ENCODE measurements around the gene LGI1. TPM values are rescaled to one million over a fixed set of nuclear protein-coding genes. Genes with fewer than 3 reads are reported as not detected.

Gene LGI1
- 0.27 to 2.3 TPM (median 2.1 TPM) in 3 replicates for total RNA-seq
- long read RNA-seq, partial matches to known transcripts, result 0 of 2 reads
- long read RNA-seq, other reads (novel, unspliced or antisense), result 0 of 2 reads

GRCh38 chr10:93757801-93758507 lies at the start of gene LGI1:
LGI1 (plus strand) TSS chr10:93757936; CDS start chr10:93758145, 209 bp downstream.
- peaks cover 60% of the 10 kb centered on the region for H3K4me1 Mint-ChIP-seq (ENCODE audit: low read depth)
- TF ChIP-seq CTCF (IDR thresholded peaks at IDR 0.05), result no peak
- peak within 1 kb of the TSS; percentile 62 for H3K4me3 Mint-ChIP-seq (ENCODE audit: unreplicated experiment)
- peak within 1 kb of the TSS; percentile 84 for H3K27ac Mint-ChIP-seq (ENCODE audit: unreplicated experiment)
- no peaks in the 10 kb centered on the region for H3K36me3 Mint-ChIP-seq (ENCODE audit: low read depth)
- no peak for DNase-seq (ENCODE audit: low spot score)
- H3K27me3 Mint-ChIP-seq (ENCODE audit: low read depth), result peaks cover 5% of the 10 kb centered on the region
- no peaks in the 10 kb centered on the region for H3K9me3 Mint-ChIP-seq (ENCODE audit: low read depth)

DNA sequence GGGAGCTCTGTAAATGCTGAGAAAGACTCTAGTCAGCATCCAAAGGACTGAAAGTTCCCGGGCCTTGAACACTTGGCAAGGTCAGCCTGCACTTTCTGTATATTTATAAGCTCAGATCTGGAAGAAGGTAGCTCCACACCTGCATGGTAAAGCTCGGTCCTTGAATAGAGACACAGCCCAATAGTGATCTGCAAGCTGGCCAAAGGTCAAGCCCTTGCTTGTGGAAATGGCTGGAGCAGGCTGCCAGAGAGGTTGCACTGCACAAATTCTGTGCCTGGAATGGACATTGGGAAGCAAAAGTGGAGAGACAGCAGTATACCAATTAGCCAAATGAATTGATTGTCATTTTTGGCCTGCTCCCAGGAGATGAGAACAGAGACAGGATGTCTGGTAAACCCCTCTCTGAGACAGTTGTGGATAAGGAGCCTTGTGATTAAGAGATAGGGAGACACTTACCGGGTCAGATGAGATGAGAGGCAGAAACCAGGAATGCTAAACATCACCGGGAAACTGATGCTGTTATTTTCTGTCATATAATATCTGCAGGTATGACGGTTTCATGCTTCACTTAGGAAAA lies 47.3 kb upstream of the LGI1 start:
- Mint-ChIP-seq H3K4me1 (ENCODE audit: low read depth) (peaks cover 4% of the 10 kb centered on the region), H3K4me3 (ENCODE audit: unreplicated experiment) (no peak overlapping the region), H3K27me3 (ENCODE audit: low read depth) (no peaks in the 10 kb centered on the region), H3K27ac (ENCODE audit: unreplicated experiment) (no peak overlapping the region), H3K9me3 (ENCODE audit: low read depth) (peaks cover 4% of the 10 kb centered on the region), H3K36me3 (ENCODE audit: low read depth) (no peaks in the 10 kb centered on the region)
- TF ChIP-seq CTCF (IDR thresholded peaks at IDR 0.05), result no peak
- DNase-seq (ENCODE audit: low spot score), result no peak

- no peaks in the 10 kb centered on the region for H3K36me3 Mint-ChIP-seq (ENCODE audit: low read depth)
- no peak for TF ChIP-seq CTCF (IDR thresholded peaks at IDR 0.05)
- no peaks in the 10 kb centered on the region for H3K27me3 Mint-ChIP-seq (ENCODE audit: low read depth)
- H3K4me3 Mint-ChIP-seq (ENCODE audit: unreplicated experiment), result no peak overlapping the region
- peaks cover 4% of the 10 kb centered on the region for H3K4me1 Mint-ChIP-seq (ENCODE audit: low read depth)
- no peak for DNase-seq (ENCODE audit: low spot score)
- peaks cover 4% of the 10 kb centered on the region for H3K9me3 Mint-ChIP-seq (ENCODE audit: low read depth)
- no peak overlapping the region for H3K27ac Mint-ChIP-seq (ENCODE audit: unreplicated experiment)
Measured at GRCh38 chr10:93711891-93712290, 45.8 kb upstream of the LGI1 start.

DNA sequence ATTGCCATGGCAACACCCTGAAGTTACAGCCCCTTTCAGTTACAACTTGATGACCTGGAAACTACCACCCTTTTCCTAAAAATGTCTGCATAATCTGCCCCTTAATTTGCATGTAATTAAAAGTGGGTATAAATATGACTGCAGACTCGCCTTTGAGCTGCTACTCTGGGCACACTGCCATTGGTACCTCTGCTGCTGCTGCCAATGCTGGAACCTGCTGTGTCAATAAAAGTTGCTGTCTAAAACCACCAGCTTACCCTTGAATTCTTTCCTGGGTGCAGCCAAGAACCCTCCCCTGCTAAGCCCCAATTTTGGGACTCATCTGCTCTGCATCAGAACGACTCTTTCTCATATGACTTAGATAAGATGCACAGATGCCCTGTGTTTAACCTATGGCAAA lies 45.1 kb upstream of the LGI1 start:
- Mint-ChIP-seq H3K9me3 (ENCODE audit: low read depth) (peaks cover 4% of the 10 kb centered on the region), H3K27me3 (ENCODE audit: low read depth) (no peaks in the 10 kb centered on the region), H3K4me3 (ENCODE audit: unreplicated experiment) (no peak overlapping the region), H3K4me1 (ENCODE audit: low read depth) (peaks cover 4% of the 10 kb centered on the region), H3K36me3 (ENCODE audit: low read depth) (no peaks in the 10 kb centered on the region), H3K27ac (ENCODE audit: unreplicated experiment) (no peak overlapping the region)
- no peak for TF ChIP-seq CTCF (IDR thresholded peaks at IDR 0.05)
- no peak for DNase-seq (ENCODE audit: low spot score)

DNA sequence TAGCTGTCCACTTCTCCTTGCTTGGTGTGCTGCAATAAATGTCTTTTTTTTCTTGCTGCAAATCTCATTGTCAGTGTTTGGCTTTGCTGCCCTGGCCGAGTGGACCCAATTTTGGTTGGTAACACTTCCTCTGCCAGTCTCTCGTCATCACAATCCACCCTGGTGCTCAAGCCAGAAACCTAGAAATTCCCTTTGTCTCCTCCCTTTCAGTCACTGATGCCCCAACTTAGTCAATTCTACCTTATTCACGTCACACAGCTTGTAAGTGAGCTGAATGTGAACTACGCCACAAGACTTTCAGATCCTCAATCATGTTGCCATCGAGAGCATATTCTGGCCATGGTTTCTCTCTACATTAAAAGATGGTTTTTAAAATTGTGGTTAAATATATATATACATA lies 42.4 kb upstream of the LGI1 start:
- Mint-ChIP-seq H3K9me3 (ENCODE audit: low read depth) (peaks cover 4% of the 10 kb centered on the region), H3K4me1 (ENCODE audit: low read depth) (peaks cover 4% of the 10 kb centered on the region), H3K4me3 (ENCODE audit: unreplicated experiment) (no peak overlapping the region), H3K36me3 (ENCODE audit: low read depth) (no peaks in the 10 kb centered on the region), H3K27ac (ENCODE audit: unreplicated experiment) (no peak overlapping the region), H3K27me3 (ENCODE audit: low read depth) (peaks cover 12% of the 10 kb centered on the region)
- no peak for TF ChIP-seq CTCF (IDR thresholded peaks at IDR 0.05)
- DNase-seq (ENCODE audit: low spot score), result no peak
